SK-N-SH (cell line): ENCODE results near the gene TCEA3. TPM values are rescaled to one million over a fixed set of nuclear protein-coding genes. Genes with fewer than 3 reads are reported as not detected.

ENCODE experiments used
- CTCF ChIA-PET: fragments of 300-600, 350-600 bp; formaldehyde crosslinking; extraction: SDS; loops from one replicate; lab custom pipeline; 2021; lab: Yijun Ruan, JAX
- POLR2A ChIA-PET: fragments of 350-600 bp; sonication (Branson Sonifier 250); formaldehyde crosslinking; extraction: SDS; loops from one replicate; lab custom pipeline; 2020; ENCODE audit warnings: antibody characterized with exemption, inconsistent platforms; lab: Yijun Ruan, JAX
- DNase-seq: peaks from one replicate; pipeline ENCODE4 v3.0.0; 2012
- H2AFZ ChIP-seq: fragments of 200-600 bp; sonication (generic); 2 replicates; pipeline ENCODE4 v1.8.1; 2016; ENCODE audit warnings: antibody characterized with exemption, mild to moderate bottlenecking, low read depth
- H3F3A ChIP-seq: fragments of 200-600 bp; sonication (generic); replicated peaks from 2 replicates; pipeline ENCODE3; 2016; ENCODE audit warnings: antibody characterized with exemption, mild to moderate bottlenecking; ENCODE audit not compliant: insufficient read depth
- H3K27ac ChIP-seq, 2 experiments: fragments of 200-500 bp in 1 of 2; fragments of 200-600 bp in 1 of 2; sonication (Bioruptor generic) in 1 of 2; sonication (generic), shearing (Covaris generic) in 1 of 2; 2 replicates each; pipeline versions ENCODE4 v1.5.1 to v1.6.1; 2014 to 2016; ENCODE audit warnings: low read depth in 2 of 2, inconsistent platforms in 1 of 2, low read length in 1 of 2, mild to moderate bottlenecking in 1 of 2, mixed read lengths in 1 of 2
- H3K27me3 ChIP-seq: fragments of 200-600 bp; sonication (generic), shearing (Covaris generic); 2 replicates; pipeline ENCODE4 v1.6.1; 2016; ENCODE audit warnings: mixed run types; ENCODE audit not compliant: insufficient read depth
- H3K36me3 ChIP-seq, 2 experiments: fragments of 200-500 bp in 1 of 2; fragments of 200-600 bp in 1 of 2; sonication (Bioruptor generic) in 1 of 2; sonication (generic) in 1 of 2; replicated peaks in 1 of 2; 2 replicates each; pipeline versions ENCODE3 to v1.5.1; 2014 to 2016; ENCODE audit warnings: low read length in 1 of 2, mild to moderate bottlenecking in 1 of 2; ENCODE audit not compliant: insufficient read depth in 2 of 2, control insufficient read depth in 1 of 2
- H3K4me1 ChIP-seq, 2 experiments: fragments of 200-500 bp in 1 of 2; fragments of 200-600 bp in 1 of 2; sonication (Bioruptor generic) in 1 of 2; sonication (generic), shearing (Covaris generic) in 1 of 2; 2 replicates each; pipeline versions ENCODE4 v1.5.1 to v1.6.1; 2014 to 2016; ENCODE audit warnings: low read depth in 1 of 2, low read length in 1 of 2, mixed run types in 1 of 2; ENCODE audit not compliant: insufficient read depth in 2 of 2, control insufficient read depth in 1 of 2
- H3K4me2 ChIP-seq: fragments of 200-600 bp; sonication (generic), shearing (Covaris generic); 2 replicates; pipeline ENCODE4 v1.6.1; 2017; ENCODE audit warnings: mixed run types
- H3K4me3 ChIP-seq, 2 experiments: fragments of 200-500 bp in 1 of 2; fragments of 200-600 bp in 1 of 2; sonication (Bioruptor generic) in 1 of 2; sonication (generic), shearing (Covaris generic) in 1 of 2; 2 replicates each; pipeline versions ENCODE4 v1.5.1 to v1.8.1; 2014 to 2016; ENCODE audit warnings: low read depth in 2 of 2, inconsistent platforms in 1 of 2, low read length in 1 of 2, mild to moderate bottlenecking in 1 of 2, mixed read lengths in 1 of 2, moderate library complexity in 1 of 2
- H3K79me2 ChIP-seq: fragments of 200-600 bp; sonication (generic); 2 replicates; pipeline ENCODE4 v1.8.1; 2017; ENCODE audit warnings: mild to moderate bottlenecking; ENCODE audit not compliant: insufficient read depth
- H3K9ac ChIP-seq: fragments of 200-600 bp; sonication (generic); 2 replicates; pipeline ENCODE4 v1.6.1; 2017; ENCODE audit warnings: mixed run types
- H3K9me2 ChIP-seq: fragments of 200-600 bp; sonication (generic); 2 replicates; pipeline ENCODE4 v1.6.1; 2017; ENCODE audit warnings: mixed run types
- H3K9me3 ChIP-seq: fragments of 200-600 bp; sonication (generic); 2 replicates; pipeline ENCODE4 v1.6.1; 2017; ENCODE audit warnings: mixed run types, mild to moderate bottlenecking, moderate library complexity
- H4K20me1 ChIP-seq: fragments of 200-600 bp; sonication (generic); 2 replicates; pipeline ENCODE4 v1.6.1; 2017; ENCODE audit warnings: mild to moderate bottlenecking, mixed run types; ENCODE audit not compliant: insufficient read depth
- CTCF ChIP-seq: fragments of 200-600 bp; sonication (generic); IDR thresholded peaks from 2 replicates; pipeline ENCODE4 v1.6.1; 2017; ENCODE audit warnings: antibody characterized with exemption, mild to moderate bottlenecking, moderate library complexity
- ELF1 ChIP-seq: IDR thresholded peaks from 2 replicates; pipeline ENCODE4 v1.4.0; 2012
- FOXJ3 ChIP-seq: sonication (generic); formaldehyde crosslinking; IDR thresholded peaks from 2 replicates; pipeline ENCODE4 v1.5.1; 2020; ENCODE audit warnings: mild to moderate bottlenecking, missing genetic modification reagents
- GABPA ChIP-seq: IDR thresholded peaks from 2 replicates; pipeline ENCODE4 v1.4.0; 2012; ENCODE audit warnings: low read depth, mild to moderate bottlenecking
- GATA2 ChIP-seq: sonication (generic); formaldehyde crosslinking; IDR thresholded peaks from 2 replicates; pipeline ENCODE4 v1.5.0; 2020; ENCODE audit warnings: mild to moderate bottlenecking, missing genetic modification reagents
- NFIC ChIP-seq: IDR thresholded peaks from 2 replicates; pipeline ENCODE4 v1.4.0; 2012; ENCODE audit warnings: borderline replicate concordance
- RAD21 ChIP-seq: IDR thresholded peaks from 2 replicates; pipeline ENCODE4 v1.6.1; 2012; ENCODE audit warnings: mild to moderate bottlenecking, low read length
- REST ChIP-seq: IDR thresholded peaks from 2 replicates; pipeline ENCODE4 v1.6.1; 2012; ENCODE audit warnings: mild to moderate bottlenecking, low read depth, low read length, moderate library complexity
- RXRA ChIP-seq: IDR thresholded peaks from 2 replicates; pipeline ENCODE4 v1.4.0; 2012; ENCODE audit warnings: low read depth, mild to moderate bottlenecking, borderline replicate concordance
- SIN3A ChIP-seq: IDR thresholded peaks from 2 replicates; pipeline ENCODE4 v1.6.1; 2012; ENCODE audit warnings: low read depth, mild to moderate bottlenecking, low read length, moderate library complexity, borderline replicate concordance
- TAF1 ChIP-seq: IDR thresholded peaks from 2 replicates; pipeline ENCODE4 v1.6.1; 2012; ENCODE audit warnings: low read depth, mild to moderate bottlenecking, low read length, moderate library complexity, borderline replicate concordance
- TCF12 ChIP-seq: IDR thresholded peaks from 2 replicates; pipeline ENCODE4 v1.4.0; 2012
- WGBS: methylation state at CpG from one replicate; pipeline ENCODE4 v1.1.6; 2017; ENCODE audit warnings: low lambda C conversion rate; 5-methylcytosine and 5-hydroxymethylcytosine counted together
- polyA plus RNA-seq, 3 experiments: library from polyadenylated mRNA; depleted of rRNA; stranded (reverse); fragments of >200 nt; gene quantifications; 2 replicates each; pipeline ENCODE4 v1.2.3, GENCODE V29; 2012

Gene TCEA3
- polyA plus RNA-seq, 1 of the 3 experiments (the other 2 are of a cell fraction): 1.1 TPM

GRCh38 chr1:23422241-23422877 is 2.2 kb downstream of the TCEA3 start:
- H3K9ac ChIP-seq: no peak overlapping the region
- POLR2A ChIA-PET: interaction anchor here (0.5 kb wide), 1 partner anchor 65 kb away, joined by 6 read pairs; no protein-coding TSS in a partner anchor
- whole genome bisulfite sequencing: 78% methylated on average over 9 of the region's 15 CpGs

GRCh38 chr1:23421753-23422240 is 2.8 kb downstream of the TCEA3 start:
- WGBS: 86% methylated on average over 6 of the region's 6 CpGs
- H3F3A ChIP-seq: no peaks in the 10 kb centered on the region
- no peaks in the 10 kb centered on the region for H4K20me1 ChIP-seq
- H3K4me1 ChIP-seq: peaks cover 0 to 33% of the 10 kb centered on the region in 2 experiments; a peak in 1 of 4 replicates
- no peak overlapping the region for H3K4me2 ChIP-seq
- H2AFZ ChIP-seq: no peak overlapping the region
- ChIA-PET CTCF (interaction anchor here (0.7 to 1.7 kb wide), 5 partner anchors 14 to 270 kb away, joined by 3 to 5 read pairs (median 3); partner anchors contain the start of gene RPL11), POLR2A (no interaction called here)
- H3K79me2 ChIP-seq: no peaks in the 10 kb centered on the region
- peak overlapping the region in 1 of 2 experiments; percentile 5; a peak in 1 of 4 replicates for H3K27ac ChIP-seq
- H3K27me3 ChIP-seq: no peaks in the 10 kb centered on the region
- no peak overlapping the region for H3K9ac ChIP-seq
- no peak overlapping the region for H3K4me3 ChIP-seq
- TF ChIP-seq NFIC (no peak), RAD21 (no peak), RXRA (no peak), TCF12 (no peak), REST (no peak), TAF1 (no peak), ELF1 (no peak), CTCF (peak; percentile 22; the same call in 1 of the 2 replicates)
- H3K9me2 ChIP-seq: no peaks in the 10 kb centered on the region
- DNase-seq: peak; percentile 45
- peaks cover 0 to 2% of the 10 kb centered on the region in 2 experiments for H3K36me3 ChIP-seq
- no peaks in the 10 kb centered on the region for H3K9me3 ChIP-seq

More at GRCh38 chr1:23422241-23422877, 2.2 kb downstream of the TCEA3 start:
- CTCF ChIA-PET: interaction anchor here (0.7 to 1.7 kb wide), 4 partner anchors 19 to 269 kb away, joined by 3 to 5 read pairs (median 3); partner anchors contain the start of gene RPL11
- peak; percentile 73 for DNase-seq
- Histone ChIP-seq H3K9me2 (no peaks in the 10 kb centered on the region), H3K27me3 (no peaks in the 10 kb centered on the region)
- TF ChIP-seq SIN3A: no peak
- no peak for TF ChIP-seq GATA2 (CRISPR knock-in tag)
- no peak for TF ChIP-seq FOXJ3
- TF ChIP-seq GABPA: no peak
- TF ChIP-seq, all 33 proteins: peak for 0
- Histone ChIP-seq H3K79me2 (no peaks in the 10 kb centered on the region), H3K4me2 (no peak overlapping the region), H3K27ac (peak overlapping the region in 1 of 2 experiments; percentile 12; a peak in 1 of 4 replicates), H3K4me3 (no peak overlapping the region), H3F3A (no peaks in the 10 kb centered on the region), H3K9me3 (no peaks in the 10 kb centered on the region), H3K36me3 (peaks cover 0 to 2% of the 10 kb centered on the region in 2 experiments), H3K4me1 (peaks cover 0 to 30% of the 10 kb centered on the region in 2 experiments; a peak in 1 of 4 replicates), H4K20me1 (no peaks in the 10 kb centered on the region), H2AFZ (no peak overlapping the region)
